OCI-LY1 (cell line): ENCODE data around the gene PDE4D.

ENCODE experiments used
- EZH2 ChIP-seq: fragments of 200-600 bp; sonication (generic), shearing (Covaris generic); IDR thresholded peaks from 2 replicates; pipeline ENCODE4 v1.8.0; 2017; ENCODE audit warnings: borderline replicate concordance, mixed run types, mild to moderate bottlenecking, antibody characterized with exemption, low read length, moderate library complexity, mixed read lengths
- TF ChIP-seq, protein P1 (sequence below): fragments of 200-600 bp; sonication (generic), shearing (Covaris generic); IDR thresholded peaks from 2 replicates; pipeline ENCODE4 v1.5.1; 2017; ENCODE audit warnings: mild to moderate bottlenecking, antibody characterized with exemption, low read length, moderate library complexity, mixed read lengths

DNA sequence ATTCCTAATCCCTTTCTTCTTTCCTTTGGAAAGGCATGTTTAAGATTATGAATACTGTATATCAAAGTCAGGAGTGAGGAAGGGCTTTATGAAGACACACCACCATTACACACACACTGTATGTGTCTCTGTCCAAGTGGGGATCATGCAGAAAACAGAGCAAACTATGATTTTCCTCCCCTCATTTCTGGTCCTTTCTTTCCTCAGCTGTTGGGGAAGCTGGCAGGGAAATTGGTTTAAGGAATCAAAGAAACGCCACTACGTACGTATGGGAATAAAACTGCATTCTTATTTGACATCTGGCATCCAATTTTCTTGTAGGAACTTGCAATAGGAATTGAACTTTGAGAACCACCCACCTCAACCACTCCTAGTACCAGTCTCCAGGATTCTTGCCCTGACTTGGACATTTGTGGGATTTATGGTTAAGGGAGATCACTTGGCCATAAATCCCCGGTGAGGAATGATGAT, 125.8 kb downstream of the PDE4D start:
- TF ChIP-seq, protein P1, sequence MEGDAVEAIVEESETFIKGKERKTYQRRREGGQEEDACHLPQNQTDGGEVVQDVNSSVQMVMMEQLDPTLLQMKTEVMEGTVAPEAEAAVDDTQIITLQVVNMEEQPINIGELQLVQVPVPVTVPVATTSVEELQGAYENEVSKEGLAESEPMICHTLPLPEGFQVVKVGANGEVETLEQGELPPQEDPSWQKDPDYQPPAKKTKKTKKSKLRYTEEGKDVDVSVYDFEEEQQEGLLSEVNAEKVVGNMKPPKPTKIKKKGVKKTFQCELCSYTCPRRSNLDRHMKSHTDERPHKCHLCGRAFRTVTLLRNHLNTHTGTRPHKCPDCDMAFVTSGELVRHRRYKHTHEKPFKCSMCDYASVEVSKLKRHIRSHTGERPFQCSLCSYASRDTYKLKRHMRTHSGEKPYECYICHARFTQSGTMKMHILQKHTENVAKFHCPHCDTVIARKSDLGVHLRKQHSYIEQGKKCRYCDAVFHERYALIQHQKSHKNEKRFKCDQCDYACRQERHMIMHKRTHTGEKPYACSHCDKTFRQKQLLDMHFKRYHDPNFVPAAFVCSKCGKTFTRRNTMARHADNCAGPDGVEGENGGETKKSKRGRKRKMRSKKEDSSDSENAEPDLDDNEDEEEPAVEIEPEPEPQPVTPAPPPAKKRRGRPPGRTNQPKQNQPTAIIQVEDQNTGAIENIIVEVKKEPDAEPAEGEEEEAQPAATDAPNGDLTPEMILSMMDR: no peak
- no peak for TF ChIP-seq EZH2
